ENCODE results near the gene NFATC3. TPM values are rescaled to one million over a fixed set of nuclear protein-coding genes. Genes with fewer than 3 reads are reported as not detected.

Gene NFATC3
- total and polyA plus RNA-seq, 10 donors = 12.4 to 89.7 (median 67.2) TPM

DNA sequence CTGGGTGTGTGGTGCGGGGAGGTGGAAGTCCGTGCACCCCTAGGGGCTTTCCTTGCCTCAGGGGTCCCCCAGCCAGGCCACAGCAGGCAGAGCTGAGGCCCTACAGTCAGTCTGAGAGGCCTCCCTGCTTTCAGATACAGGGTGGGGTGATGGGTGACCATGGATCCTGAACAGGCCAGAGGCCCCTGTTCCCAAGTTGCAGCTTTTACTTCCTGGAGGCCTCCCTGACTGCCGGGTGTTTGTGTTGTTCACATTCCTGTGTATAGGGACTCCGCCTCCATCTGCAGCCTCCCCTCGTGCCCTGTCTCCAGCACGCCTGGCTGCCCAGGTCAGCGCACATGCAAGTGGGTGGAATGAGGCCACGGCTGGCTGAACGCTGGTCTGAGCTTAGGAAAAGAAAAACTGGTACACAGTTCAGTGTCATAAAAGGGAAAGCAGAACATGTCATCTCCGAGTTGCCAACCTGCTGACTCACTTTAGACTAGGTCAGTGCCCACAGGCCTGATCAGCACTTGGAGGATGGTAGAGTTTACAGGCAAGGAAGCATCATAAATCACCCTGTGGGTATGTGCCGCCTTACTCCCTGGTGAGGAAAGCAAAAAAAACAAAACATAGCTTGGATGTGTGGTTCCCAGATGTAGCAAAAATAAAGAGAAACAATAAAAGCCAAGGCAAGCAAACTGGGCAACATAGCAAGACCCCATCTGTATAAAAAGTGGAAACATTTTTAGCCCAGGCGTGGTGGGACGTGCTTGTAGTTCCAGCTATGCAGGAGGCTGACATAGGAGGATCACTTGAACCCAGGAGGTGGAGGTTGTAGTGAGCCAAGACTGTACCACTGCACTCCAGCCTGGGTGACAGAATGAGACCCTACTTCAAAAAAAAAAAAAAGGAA is 173.0 kb downstream of the NFATC3 start:
- Histone ChIP-seq H3K27me3 (replicated peaks in 1 of 7) (no peaks in the 10 kb centered on the region), H3K36me3 (peaks cover 0 to 77% (median 38%) of the 10 kb centered on the region in 6 donors), H3K4me1 (peaks cover 4 to 42% (median 27%) of the 10 kb centered on the region in 6 donors), H3K4me3 (no peak overlapping the region), H3K9me3 (no peaks in the 10 kb centered on the region), H3K27ac (peak overlapping the region in 6 of 8 donors; percentile 11 to 87 (median 66))
- 46 to 61% (median 55%) methylated on average over 10 to 13 of the region's 13 CpGs for WGBS, 5 donors
- TF ChIP-seq, protein P1, sequence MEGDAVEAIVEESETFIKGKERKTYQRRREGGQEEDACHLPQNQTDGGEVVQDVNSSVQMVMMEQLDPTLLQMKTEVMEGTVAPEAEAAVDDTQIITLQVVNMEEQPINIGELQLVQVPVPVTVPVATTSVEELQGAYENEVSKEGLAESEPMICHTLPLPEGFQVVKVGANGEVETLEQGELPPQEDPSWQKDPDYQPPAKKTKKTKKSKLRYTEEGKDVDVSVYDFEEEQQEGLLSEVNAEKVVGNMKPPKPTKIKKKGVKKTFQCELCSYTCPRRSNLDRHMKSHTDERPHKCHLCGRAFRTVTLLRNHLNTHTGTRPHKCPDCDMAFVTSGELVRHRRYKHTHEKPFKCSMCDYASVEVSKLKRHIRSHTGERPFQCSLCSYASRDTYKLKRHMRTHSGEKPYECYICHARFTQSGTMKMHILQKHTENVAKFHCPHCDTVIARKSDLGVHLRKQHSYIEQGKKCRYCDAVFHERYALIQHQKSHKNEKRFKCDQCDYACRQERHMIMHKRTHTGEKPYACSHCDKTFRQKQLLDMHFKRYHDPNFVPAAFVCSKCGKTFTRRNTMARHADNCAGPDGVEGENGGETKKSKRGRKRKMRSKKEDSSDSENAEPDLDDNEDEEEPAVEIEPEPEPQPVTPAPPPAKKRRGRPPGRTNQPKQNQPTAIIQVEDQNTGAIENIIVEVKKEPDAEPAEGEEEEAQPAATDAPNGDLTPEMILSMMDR (IDR thresholded peaks at IDR 0.05 in 8 of 11, conservative IDR thresholded peaks at IDR 0.05 in 3 of 11) = no peak
- TF ChIP-seq POLR2AphosphoS5 (IDR thresholded peaks at IDR 0.05) = peak in 2 of 3 donors; percentile 22 to 45
- no peak for TF ChIP-seq POLR2A (IDR thresholded peaks at IDR 0.05)
- DNase-seq = no peak
- intact Hi-C loops (cut with DNase I; ENCODE audit: low total_unique reads) = no loop called here

- H3K27ac ChIP-seq = peak overlapping the region in 1 of 8 donors; percentile 87
- no peak overlapping the region for H3K4me3 ChIP-seq
- intact Hi-C loops (cut with DNase I; ENCODE audit: low total_unique reads) = no loop called here
- peaks cover 0 to 67% (median 35%) of the 10 kb centered on the region in 6 donors for H3K36me3 ChIP-seq
- 88 to 94% (median 90%) methylated on average over 27 of the region's 27 CpGs for WGBS, 5 donors
- TF ChIP-seq POLR2A (IDR thresholded peaks at IDR 0.05) (no peak), POLR2AphosphoS5 (IDR thresholded peaks at IDR 0.05) (peak in 1 of 3 donors; percentile 44)
- TF ChIP-seq, protein P1 (IDR thresholded peaks at IDR 0.05 in 8 of 11, conservative IDR thresholded peaks at IDR 0.05 in 3 of 11) = no peak
- H3K27me3 ChIP-seq (replicated peaks in 1 of 7) = no peaks in the 10 kb centered on the region
- H3K4me1 ChIP-seq = peaks cover 4 to 53% (median 36%) of the 10 kb centered on the region in 6 donors
- no peaks in the 10 kb centered on the region for H3K9me3 ChIP-seq
- DNase-seq = no peak
Measured at GRCh38 chr16:68259007-68259825, 174.0 kb downstream of the NFATC3 start.

DNA sequence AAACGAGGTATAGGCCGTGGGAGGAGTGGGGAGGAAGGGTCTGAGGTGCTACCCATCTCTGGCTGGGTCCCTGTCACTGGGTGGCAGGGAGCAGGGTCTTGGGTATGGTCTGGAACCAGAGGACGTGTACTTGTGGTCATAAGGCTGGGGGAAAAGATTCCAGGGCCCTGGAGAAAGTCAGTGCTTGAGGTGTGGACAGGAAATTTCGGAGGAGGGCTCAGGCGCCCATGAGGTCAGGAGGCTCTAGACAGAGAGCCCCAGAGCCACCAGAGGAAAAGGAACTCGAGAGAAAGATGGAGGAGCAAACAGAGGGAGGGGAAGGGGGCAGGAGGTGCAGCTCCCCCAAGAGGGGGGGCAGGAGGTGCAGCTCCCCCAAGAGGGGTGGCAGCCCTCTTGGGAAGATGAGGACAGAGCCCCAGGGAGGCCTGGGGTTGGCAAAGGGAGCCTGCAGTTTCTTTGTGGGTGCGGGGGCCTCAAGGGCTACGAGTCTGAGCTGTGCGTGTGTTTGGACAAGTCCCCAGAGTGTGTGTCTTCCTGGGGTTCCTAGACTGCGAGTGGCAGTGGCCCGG is 178.5 kb downstream of the NFATC3 start:
- peaks cover 0 to 40% (median 22%) of the 10 kb centered on the region in 6 donors for H3K36me3 ChIP-seq
- intact Hi-C loops (cut with DNase I; ENCODE audit: low total_unique reads) = loop anchor here (5.0 kb wide), 1 partner anchor 64 kb away; no protein-coding TSS in a partner anchor
- TF ChIP-seq, protein P1 (IDR thresholded peaks at IDR 0.05 in 8 of 11, conservative IDR thresholded peaks at IDR 0.05 in 3 of 11) = no peak
- TF ChIP-seq POLR2AphosphoS5 (IDR thresholded peaks at IDR 0.05) (no peak), POLR2A (IDR thresholded peaks at IDR 0.05) (no peak)
- no peaks in the 10 kb centered on the region for H3K27me3 ChIP-seq (replicated peaks in 1 of 7)
- peak overlapping the region; percentile 77 to 95 (median 84) for H3K4me3 ChIP-seq
- DNase-seq = no peak
- H3K27ac ChIP-seq = peak overlapping the region; percentile 85 to 97 (median 94)
- no peaks in the 10 kb centered on the region for H3K9me3 ChIP-seq
- peaks cover 7 to 71% (median 46%) of the 10 kb centered on the region in 6 donors for H3K4me1 ChIP-seq
- WGBS, 5 donors = 31 to 61% (median 34%) methylated on average over 6 to 11 of the region's 11 CpGs

Measured in spleen (tissue), 11 donors.